Measurements from ENCODE around the gene SMARCAD1. TPM values are rescaled to one million over a fixed set of nuclear protein-coding genes. Genes with fewer than 3 reads are reported as not detected.
"Not testable (repeated sequence)": the region's sequence is repeated elsewhere in the genome, so short reads cannot be mapped to it uniquely, and the experiment has no call there.

SMARCAD1 gene
- total RNA-seq, 1 donor from 2014 or later, result 10.4 TPM

DNA sequence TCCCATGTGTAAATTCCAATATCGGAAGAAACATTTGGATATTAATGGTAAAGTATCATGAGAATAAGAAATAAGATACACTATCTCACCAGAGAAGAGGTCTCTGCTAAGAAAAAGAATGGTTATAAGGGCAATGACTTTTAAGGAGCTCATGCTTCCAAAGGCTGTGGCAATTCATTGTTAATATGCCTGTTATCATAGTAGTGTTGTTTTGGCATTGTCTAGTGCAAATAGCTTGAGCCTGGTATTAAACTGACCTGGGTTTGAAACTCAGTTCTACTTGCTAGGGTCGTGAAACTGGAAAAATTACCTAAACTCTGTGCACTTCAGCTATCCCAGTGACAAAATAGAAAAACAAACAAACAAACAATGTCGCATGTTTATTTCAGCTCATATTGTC lies 126.2 kb downstream of the SMARCAD1 start:
- ATAC-seq (ENCODE audit: poor library complexity), result peak; percentile 60
- intact Hi-C loops (cut with DNase I), result no loop called here
- no peak for DNase-seq

DNA sequence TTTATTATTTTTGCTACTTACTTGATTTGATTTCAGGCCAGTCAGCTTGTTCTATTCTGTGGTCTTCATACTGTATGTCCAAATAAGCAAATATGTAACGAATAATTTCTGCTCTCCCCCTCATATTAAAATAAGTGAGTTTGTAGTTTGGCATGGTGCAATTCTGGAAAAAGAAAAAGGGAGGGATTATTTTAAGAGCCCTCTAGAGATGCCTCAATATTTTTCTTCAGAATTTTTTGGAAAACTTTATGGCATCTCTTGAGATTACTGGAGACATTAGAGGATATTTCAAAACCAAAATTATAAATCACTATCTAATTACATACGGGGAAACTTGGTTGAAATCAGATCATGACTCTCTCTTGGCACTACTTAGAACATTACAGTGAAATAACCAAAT lies 126.8 kb downstream of the SMARCAD1 start:
- ATAC-seq (ENCODE audit: poor library complexity) (no peak), DNase-seq (no peak)
- intact Hi-C loops (cut with DNase I), result no loop called here

GRCh38 chr4:94334962-94335361 lies 127.3 kb downstream of the SMARCAD1 start:
- DNase-seq (no peak), ATAC-seq (ENCODE audit: poor library complexity) (peak; percentile 69)
- intact Hi-C loops (cut with DNase I), result no loop called here

- no peak for ATAC-seq (ENCODE audit: poor library complexity)
- no peak for DNase-seq
- intact Hi-C loops (cut with DNase I), result no loop called here
Measured at GRCh38 chr4:94336303-94336702, 128.6 kb downstream of the SMARCAD1 start.

GRCh38 chr4:94336791-94337190 lies 129.1 kb downstream of the SMARCAD1 start:
- ATAC-seq (ENCODE audit: poor library complexity); DNase-seq; intact Hi-C loops (cut with DNase I): not testable (repeated sequence)

GRCh38 chr4:94338681-94339351 lies 131.2 kb downstream of the SMARCAD1 start:
- intact Hi-C loops (cut with DNase I), result no loop called here
- DNase-seq (no peak), ATAC-seq (ENCODE audit: poor library complexity) (no peak)

GRCh38 chr4:94339779-94340178 lies 132.1 kb downstream of the SMARCAD1 start:
- peak; percentile 61 for ATAC-seq (ENCODE audit: poor library complexity)
- peak; percentile 43 for DNase-seq

More at GRCh38 chr4:94339779-94340178, 132.1 kb downstream of the SMARCAD1 start:
- intact Hi-C loops (cut with DNase I), result no loop called here

Other genes with a start within 250 kb of the SMARCAD1 start
- gene HPGDS, start 135.0 kb downstream of the SMARCAD1 start, total RNA-seq, result 3.3 TPM
- 979 TPM for gene PDLIM5, start 244.1 kb downstream of the SMARCAD1 start, total RNA-seq

All from Right ventricle myocardium superior (tissue), 1 donor.